Measurements from ENCODE around the gene COL6A3.

The COL6A3 gene

GRCh38 chr2:237450108-237450507, 36.1 kb upstream of the COL6A3 start:
- no peaks in the 10 kb centered on the region for H3K36me3 ChIP-seq (ENCODE audit: control insufficient read depth, low read length)
- no peaks in the 10 kb centered on the region for H3K9me3 ChIP-seq (ENCODE audit: control insufficient read depth, insufficient read depth, low read length)
- TF ChIP-seq, protein P1, sequence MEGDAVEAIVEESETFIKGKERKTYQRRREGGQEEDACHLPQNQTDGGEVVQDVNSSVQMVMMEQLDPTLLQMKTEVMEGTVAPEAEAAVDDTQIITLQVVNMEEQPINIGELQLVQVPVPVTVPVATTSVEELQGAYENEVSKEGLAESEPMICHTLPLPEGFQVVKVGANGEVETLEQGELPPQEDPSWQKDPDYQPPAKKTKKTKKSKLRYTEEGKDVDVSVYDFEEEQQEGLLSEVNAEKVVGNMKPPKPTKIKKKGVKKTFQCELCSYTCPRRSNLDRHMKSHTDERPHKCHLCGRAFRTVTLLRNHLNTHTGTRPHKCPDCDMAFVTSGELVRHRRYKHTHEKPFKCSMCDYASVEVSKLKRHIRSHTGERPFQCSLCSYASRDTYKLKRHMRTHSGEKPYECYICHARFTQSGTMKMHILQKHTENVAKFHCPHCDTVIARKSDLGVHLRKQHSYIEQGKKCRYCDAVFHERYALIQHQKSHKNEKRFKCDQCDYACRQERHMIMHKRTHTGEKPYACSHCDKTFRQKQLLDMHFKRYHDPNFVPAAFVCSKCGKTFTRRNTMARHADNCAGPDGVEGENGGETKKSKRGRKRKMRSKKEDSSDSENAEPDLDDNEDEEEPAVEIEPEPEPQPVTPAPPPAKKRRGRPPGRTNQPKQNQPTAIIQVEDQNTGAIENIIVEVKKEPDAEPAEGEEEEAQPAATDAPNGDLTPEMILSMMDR (IDR thresholded peaks at IDR 0.05; ENCODE audit: low read depth, low read length, poor library complexity, severe bottlenecking), result no peak
- no peak for TF ChIP-seq EZH2phosphoT487 (IDR thresholded peaks at IDR 0.05; ENCODE audit: borderline replicate concordance, low read length)
- no peaks in the 10 kb centered on the region for H3F3A ChIP-seq (ENCODE audit: control insufficient read depth, insufficient read depth)
- no peaks in the 10 kb centered on the region for H3K27me3 ChIP-seq (ENCODE audit: control insufficient read depth, low read length)
- H3K9me2 ChIP-seq (replicated peaks; ENCODE audit: control insufficient read depth, low read length), result no peaks in the 10 kb centered on the region
- no peaks in the 10 kb centered on the region for H4K20me1 ChIP-seq (ENCODE audit: control insufficient read depth, insufficient read depth, low read depth, low read length)
- H3K79me2 ChIP-seq (ENCODE audit: control insufficient read depth, low read length), result no peaks in the 10 kb centered on the region
- H3K4me2 ChIP-seq (ENCODE audit: low read length), result no peak overlapping the region
- H3K4me3 ChIP-seq (ENCODE audit: low read length), result no peak overlapping the region
- H3K27ac ChIP-seq (ENCODE audit: low read depth, low read length), result no peak overlapping the region
- H3K4me1 ChIP-seq (ENCODE audit: control insufficient read depth, low read length), result no peaks in the 10 kb centered on the region

DNA sequence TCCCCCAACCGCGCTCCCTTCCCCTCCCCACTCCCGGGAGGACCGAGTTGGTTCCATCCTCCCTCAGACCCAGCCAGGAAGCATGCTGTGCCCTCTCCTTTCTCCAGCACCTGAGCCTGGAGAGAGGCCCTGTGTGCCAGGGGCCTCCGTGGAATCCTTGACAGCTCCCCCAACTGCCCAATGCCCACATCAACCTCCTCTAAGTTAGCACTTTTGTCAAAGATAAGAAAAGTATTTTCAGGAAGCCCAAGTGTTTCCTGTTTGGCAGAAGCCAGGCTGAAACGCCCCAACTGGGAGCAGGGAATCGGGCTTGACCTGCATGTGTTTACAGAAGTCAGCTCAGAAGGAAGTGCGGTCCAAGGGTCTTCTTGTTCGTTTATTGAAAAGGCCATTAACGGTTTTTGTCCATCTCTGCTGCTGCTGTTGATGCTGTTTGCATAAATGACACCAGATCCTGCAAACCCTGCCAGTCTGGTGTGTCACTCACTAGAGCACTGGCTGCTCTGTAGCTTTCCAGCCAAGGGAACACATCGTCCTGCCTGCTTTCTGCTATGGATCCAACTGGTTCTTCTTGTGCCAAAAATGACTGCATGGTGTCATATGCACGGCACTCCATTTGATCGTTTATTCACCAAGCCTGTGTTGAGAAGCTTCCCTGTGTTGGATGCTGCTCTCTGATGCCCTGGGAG, 35.4 kb upstream of the COL6A3 start:
- Histone ChIP-seq H3K4me1 (ENCODE audit: control insufficient read depth, low read length) (no peaks in the 10 kb centered on the region), H3K9me3 (ENCODE audit: control insufficient read depth, insufficient read depth, low read length) (no peaks in the 10 kb centered on the region), H3K27me3 (ENCODE audit: control insufficient read depth, low read length) (no peaks in the 10 kb centered on the region), H3K4me2 (ENCODE audit: low read length) (no peak overlapping the region), H3K4me3 (ENCODE audit: low read length) (no peak overlapping the region), H3F3A (ENCODE audit: control insufficient read depth, insufficient read depth) (no peaks in the 10 kb centered on the region), H3K27ac (ENCODE audit: low read depth, low read length) (no peak overlapping the region), H3K36me3 (ENCODE audit: control insufficient read depth, low read length) (no peaks in the 10 kb centered on the region), H3K9me2 (replicated peaks; ENCODE audit: control insufficient read depth, low read length) (no peaks in the 10 kb centered on the region), H4K20me1 (ENCODE audit: control insufficient read depth, insufficient read depth, low read depth, low read length) (no peaks in the 10 kb centered on the region), H3K79me2 (ENCODE audit: control insufficient read depth, low read length) (no peaks in the 10 kb centered on the region)
- TF ChIP-seq EZH2phosphoT487 (IDR thresholded peaks at IDR 0.05; ENCODE audit: borderline replicate concordance, low read length), result no peak
- TF ChIP-seq, protein P1 (IDR thresholded peaks at IDR 0.05; ENCODE audit: low read depth, low read length, poor library complexity, severe bottlenecking), result no peak

DNA sequence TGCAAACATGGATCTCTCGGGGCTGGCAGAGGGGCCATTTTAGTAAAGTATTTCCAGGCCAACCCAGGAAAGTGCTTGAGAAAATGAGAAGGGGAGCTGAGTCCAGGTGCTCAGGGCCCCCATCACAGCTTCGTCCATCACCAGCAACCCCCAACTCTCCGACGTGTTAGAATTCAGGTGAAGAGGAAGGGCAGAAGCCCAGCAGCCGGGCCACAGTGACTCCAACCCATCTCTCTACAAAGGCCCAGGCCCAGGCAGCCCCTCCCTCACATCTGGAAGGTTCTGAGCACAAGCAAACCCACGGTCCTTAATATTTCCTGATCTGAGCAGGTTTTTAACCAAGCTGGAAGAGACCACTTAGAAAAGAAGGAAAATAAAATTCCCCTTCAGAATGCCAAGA, 34.7 kb upstream of the COL6A3 start:
- Histone ChIP-seq H3K27ac (ENCODE audit: low read depth, low read length) (no peak overlapping the region), H3F3A (ENCODE audit: control insufficient read depth, insufficient read depth) (no peaks in the 10 kb centered on the region), H3K27me3 (ENCODE audit: control insufficient read depth, low read length) (no peaks in the 10 kb centered on the region), H3K4me2 (ENCODE audit: low read length) (no peak overlapping the region), H3K4me3 (ENCODE audit: low read length) (no peak overlapping the region), H3K9me2 (replicated peaks; ENCODE audit: control insufficient read depth, low read length) (no peaks in the 10 kb centered on the region), H3K4me1 (ENCODE audit: control insufficient read depth, low read length) (no peaks in the 10 kb centered on the region), H3K79me2 (ENCODE audit: control insufficient read depth, low read length) (no peaks in the 10 kb centered on the region), H3K36me3 (ENCODE audit: control insufficient read depth, low read length) (no peaks in the 10 kb centered on the region), H3K9me3 (ENCODE audit: control insufficient read depth, insufficient read depth, low read length) (no peaks in the 10 kb centered on the region), H4K20me1 (ENCODE audit: control insufficient read depth, insufficient read depth, low read depth, low read length) (no peaks in the 10 kb centered on the region)
- TF ChIP-seq EZH2phosphoT487 (IDR thresholded peaks at IDR 0.05; ENCODE audit: borderline replicate concordance, low read length), result no peak
- TF ChIP-seq, protein P1 (IDR thresholded peaks at IDR 0.05; ENCODE audit: low read depth, low read length, poor library complexity, severe bottlenecking), result no peak

Measured in DOHH2 (cell line).